Neural cell (in vitro differentiated cells): ENCODE data around the gene FOXS1. TPM values are rescaled to one million over a fixed set of nuclear protein-coding genes. Genes with fewer than 3 reads are reported as not detected.

Experiments used
- H2AFZ ChIP-seq: fragments of 200-600, 300-800 bp; sonication (generic), shearing (Covaris generic); 2 replicates; pipeline ENCODE4 v1.6.0; 2014; ENCODE audit warnings: low read depth, mild to moderate bottlenecking, antibody characterized with exemption, low read length, moderate library complexity
- H3F3A ChIP-seq: fragments of 200-600 bp; shearing (Covaris generic); 2 replicates; pipeline ENCODE4 v1.6.1; 2016; ENCODE audit warnings: mild to moderate bottlenecking, moderate library complexity, mixed read lengths, antibody characterized with exemption, low read length; ENCODE audit not compliant: insufficient read depth, poor library complexity, severe bottlenecking
- H3K27ac ChIP-seq: fragments of 200-600, 300-800 bp; sonication (generic), shearing (Covaris generic); 2 replicates; pipeline ENCODE4 v1.5.1; 2014; ENCODE audit warnings: mild to moderate bottlenecking, low read length, moderate library complexity
- H3K27me3 ChIP-seq: fragments of 300-800, 200-600 bp; sonication (generic), shearing (Covaris generic); 2 replicates; pipeline ENCODE4 v1.6.0; 2014; ENCODE audit warnings: mild to moderate bottlenecking, low read depth, low read length, moderate library complexity; ENCODE audit not compliant: insufficient read depth
- H3K36me3 ChIP-seq: fragments of 300-800, 200-600 bp; sonication (generic), shearing (Covaris generic); 2 replicates; pipeline ENCODE4 v1.5.1; 2014; ENCODE audit warnings: mild to moderate bottlenecking, antibody characterized with exemption, low read length, moderate library complexity; ENCODE audit not compliant: insufficient read depth
- H3K4me2 ChIP-seq: fragments of 300-800, 200-600 bp; sonication (generic), shearing (Covaris generic); 2 replicates; pipeline ENCODE4 v1.6.0; 2014; ENCODE audit warnings: mild to moderate bottlenecking, low read length
- H3K4me3 ChIP-seq: fragments of 300-800, 200-600 bp; sonication (generic), shearing (Covaris generic); 2 replicates; pipeline ENCODE4 v1.5.1; 2014; ENCODE audit warnings: mild to moderate bottlenecking, low read length, moderate library complexity
- H3K79me2 ChIP-seq: fragments of 200-600 bp; shearing (Covaris generic); replicated peaks from 2 replicates; pipeline ENCODE4 v1.6.0; 2014; ENCODE audit warnings: mild to moderate bottlenecking, low read length, moderate library complexity; ENCODE audit not compliant: insufficient read depth
- H3K9ac ChIP-seq: fragments of 300-800, 200-600 bp; sonication (generic), shearing (Covaris generic); 2 replicates; pipeline ENCODE4 v1.6.1; 2016; ENCODE audit warnings: mild to moderate bottlenecking, low read length, mixed read lengths
- H3K9me2 ChIP-seq: fragments of 200-600 bp; shearing (Covaris generic); 2 replicates; pipeline ENCODE4 v1.6.1; 2016; ENCODE audit warnings: mild to moderate bottlenecking, low read length, mixed read lengths; ENCODE audit not compliant: insufficient read depth
- H3K9me3 ChIP-seq: fragments of 200-600, 300-800 bp; sonication (generic), shearing (Covaris generic); 2 replicates; pipeline ENCODE4 v1.6.1; 2016; ENCODE audit warnings: mild to moderate bottlenecking, mixed run types, low read length, moderate library complexity, mixed read lengths
- H4K20me1 ChIP-seq: fragments of 200-600 bp; shearing (Covaris generic); 2 replicates; pipeline ENCODE4 v1.6.1; 2016; ENCODE audit warnings: mild to moderate bottlenecking, mixed run types; ENCODE audit not compliant: insufficient read depth
- CTCF ChIP-seq: fragments of 450-650 bp; IDR thresholded peaks from 2 replicates; pipeline ENCODE4 v1.5.1; 2014; ENCODE audit warnings: antibody characterized with exemption, mild to moderate bottlenecking, moderate library complexity; ENCODE audit not compliant: poor library complexity, severe bottlenecking
- EP300 ChIP-seq: fragments of 450-650 bp; conservative IDR thresholded peaks from 2 replicates; pipeline ENCODE4 v1.6.1; 2014; ENCODE audit warnings: antibody characterized with exemption, mild to moderate bottlenecking, moderate library complexity; ENCODE audit not compliant: poor library complexity, severe bottlenecking
- EZH2 ChIP-seq: fragments of 200-600, 300-800 bp; shearing (Covaris generic), sonication (generic); IDR thresholded peaks from 2 replicates; pipeline ENCODE4 v1.6.1; 2014; ENCODE audit warnings: antibody characterized with exemption, low read length, borderline replicate concordance, mild to moderate bottlenecking; ENCODE audit not compliant: insufficient read depth, poor library complexity, severe bottlenecking
- POLR2AphosphoS5 ChIP-seq: IDR thresholded peaks from 2 replicates; pipeline ENCODE4 v1.6.1; 2012
- RAD21 ChIP-seq: fragments of 450-650 bp; conservative IDR thresholded peaks from 2 replicates; pipeline ENCODE4 v1.6.1; 2014; ENCODE audit warnings: antibody characterized with exemption, mild to moderate bottlenecking, moderate library complexity
- REST ChIP-seq: IDR thresholded peaks from 2 replicates; pipeline ENCODE4 v1.6.1; 2012; ENCODE audit warnings: borderline replicate concordance
- SMC3 ChIP-seq: fragments of 450-650 bp; conservative IDR thresholded peaks from 2 replicates; pipeline ENCODE4 v1.6.1; 2014; ENCODE audit warnings: antibody characterized with exemption, mild to moderate bottlenecking, moderate library complexity; ENCODE audit not compliant: poor library complexity
- TAF1 ChIP-seq: IDR thresholded peaks from 2 replicates; pipeline ENCODE4 v1.6.1; 2012; ENCODE audit warnings: low read depth
- polyA plus RNA-seq: library from polyadenylated mRNA; depleted of rRNA; stranded (reverse); fragments of >200 nt; gene quantifications from 2 replicates; pipeline ENCODE4 v1.2.3, GENCODE V29; 2014

The FOXS1 gene
- polyA plus RNA-seq, 1 donor from 2014 or later, result not detected

DNA sequence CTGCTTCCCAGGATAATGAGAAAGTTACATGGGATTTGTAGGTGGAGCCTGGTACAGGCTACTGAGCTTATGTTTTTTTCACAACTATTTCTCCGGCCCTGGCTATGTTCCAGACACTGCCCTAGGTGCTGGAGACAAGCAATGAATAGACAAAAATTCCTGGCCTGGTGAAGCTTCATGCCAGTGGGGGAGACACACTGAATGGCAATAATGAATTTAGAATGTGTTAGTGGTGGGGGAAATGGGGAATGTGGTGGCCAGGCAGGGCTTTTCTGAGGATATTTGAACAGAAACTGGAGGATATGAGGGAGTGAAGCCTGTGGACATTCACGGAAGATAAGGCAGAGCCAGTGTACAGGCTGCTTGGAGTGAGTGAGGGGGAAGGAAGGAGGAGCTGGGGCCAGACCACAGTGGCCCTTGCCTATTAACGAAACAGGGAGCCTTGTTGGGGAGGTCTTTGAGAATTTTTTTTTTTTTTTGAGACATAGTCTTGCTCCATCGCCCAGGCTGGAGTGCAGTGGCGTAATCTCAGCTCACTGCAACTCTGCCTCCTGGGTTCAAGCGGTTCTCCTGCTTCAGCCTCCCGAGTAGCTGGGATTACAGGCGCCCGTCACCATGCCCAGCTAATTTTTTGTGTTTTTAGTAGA lies 6.6 kb downstream of the FOXS1 start:
- Histone ChIP-seq H3K4me2 (no peak overlapping the region), H3K27ac (no peak overlapping the region), H3F3A (no peaks in the 10 kb centered on the region), H3K9ac (no peak overlapping the region), H3K36me3 (no peaks in the 10 kb centered on the region), H3K9me3 (no peaks in the 10 kb centered on the region), H4K20me1 (no peaks in the 10 kb centered on the region), H3K79me2 (no peaks in the 10 kb centered on the region), H3K9me2 (no peaks in the 10 kb centered on the region), H2AFZ (no peak overlapping the region), H3K4me3 (no peak overlapping the region), H3K27me3 (no peaks in the 10 kb centered on the region)
- TF ChIP-seq REST, result no peak
- TF ChIP-seq EZH2, result no peak
- no peak for TF ChIP-seq CTCF

- TF ChIP-seq EZH2 (no peak), REST (no peak), CTCF (no peak), SMC3 (no peak), POLR2AphosphoS5 (no peak), RAD21 (no peak), TAF1 (no peak), EP300 (no peak)
- no peak overlapping the region for H3K4me3 ChIP-seq
- no peaks in the 10 kb centered on the region for H3K36me3 ChIP-seq
- no peak overlapping the region for H3K27ac ChIP-seq
- H3K4me2 ChIP-seq, result no peak overlapping the region
- H3F3A ChIP-seq, result no peaks in the 10 kb centered on the region
- no peaks in the 10 kb centered on the region for H3K79me2 ChIP-seq
- no peak overlapping the region for H2AFZ ChIP-seq
- no peaks in the 10 kb centered on the region for H3K9me3 ChIP-seq
- H4K20me1 ChIP-seq, result no peaks in the 10 kb centered on the region
- H3K9me2 ChIP-seq, result no peaks in the 10 kb centered on the region
- H3K9ac ChIP-seq, result no peak overlapping the region
- no peaks in the 10 kb centered on the region for H3K27me3 ChIP-seq
Measured at GRCh38 chr20:31837896-31838397, 7.5 kb downstream of the FOXS1 start.
